CD14-positive monocyte (primary cell): Measurements from ENCODE around the gene FOXO6. TPM values are rescaled to one million over a fixed set of nuclear protein-coding genes. Genes with fewer than 3 reads are reported as not detected.

Experiments used
- DNase-seq, 3 donors: peaks; one replicate each; pipeline ENCODE4 v3.0.0-alpha.2; 2011 to 2022
- H2AFZ ChIP-seq: 2 replicates; pipeline ENCODE4 v1.6.0; 2012; ENCODE audit warnings: mild to moderate bottlenecking, low read depth, low read length, inconsistent platforms; ENCODE audit not compliant: insufficient read depth, poor library complexity, severe bottlenecking
- H3K27ac ChIP-seq, 2 donors: 1 replicate in 1 of 2; 2 replicates in 1 of 2; pipeline ENCODE4 v1.5.1; 2012 to 2013; ENCODE audit warnings: low read length in 2 of 2, control low read depth in 1 of 2, inconsistent platforms in 1 of 2, low read depth in 1 of 2, mild to moderate bottlenecking in 1 of 2
- H3K27me3 ChIP-seq, 2 donors: one replicate each; pipeline versions ENCODE4 v1.6.0 to v1.6.1; 2011 to 2013; ENCODE audit warnings: low read length in 2 of 2; ENCODE audit not compliant: control insufficient read depth in 2 of 2, insufficient read depth in 2 of 2
- H3K36me3 ChIP-seq, 2 donors: replicated peaks in 1 of 2; 1 replicate in 1 of 2; 2 replicates in 1 of 2; pipeline versions ENCODE4 v1.5.1 to v1.6.1; 2012 to 2013; ENCODE audit warnings: low read length in 2 of 2, control low read depth in 1 of 2, inconsistent platforms in 1 of 2, mild to moderate bottlenecking in 1 of 2; ENCODE audit not compliant: insufficient read depth in 2 of 2, control insufficient read depth in 1 of 2
- H3K4me1 ChIP-seq, 2 donors: 1 replicate in 1 of 2; 2 replicates in 1 of 2; pipeline versions ENCODE4 v1.5.1 to v1.6.1; 2012 to 2013; ENCODE audit warnings: low read length in 2 of 2, control low read depth in 1 of 2, inconsistent platforms in 1 of 2, mild to moderate bottlenecking in 1 of 2, moderate library complexity in 1 of 2; ENCODE audit not compliant: insufficient read depth in 2 of 2, control insufficient read depth in 1 of 2
- H3K4me2 ChIP-seq: replicated peaks from 2 replicates; pipeline ENCODE3; 2012; ENCODE audit warnings: low read length, moderate library complexity, mild to moderate bottlenecking; ENCODE audit not compliant: poor library complexity, severe bottlenecking; ENCODE audit errors: extremely low read depth
- H3K4me3 ChIP-seq, 3 experiments: fragments of 200-600 bp in 1 of 3; sonication (generic) in 1 of 3; replicated peaks in 1 of 3; 1 replicate in 2 of 3; 2 replicates in 1 of 3; pipeline ENCODE4 v1.5.1; 2011 to 2013; ENCODE audit warnings: low read length in 3 of 3, mild to moderate bottlenecking in 3 of 3, control low read depth in 2 of 3, low read depth in 2 of 3, inconsistent platforms in 1 of 3, moderate library complexity in 1 of 3
- H3K79me2 ChIP-seq: 2 replicates; pipeline ENCODE4 v1.6.0; 2012; ENCODE audit warnings: mild to moderate bottlenecking, control low read depth, inconsistent platforms, low read length, moderate library complexity; ENCODE audit not compliant: insufficient read depth
- H3K9ac ChIP-seq: 2 replicates; pipeline ENCODE4 v1.6.0; 2017; ENCODE audit warnings: low read length, mild to moderate bottlenecking; ENCODE audit not compliant: insufficient read depth, poor library complexity, severe bottlenecking
- H3K9me3 ChIP-seq, 2 donors: replicated peaks in 1 of 2; 1 replicate in 1 of 2; 2 replicates in 1 of 2; pipeline versions ENCODE4 v1.5.1 to v1.6.1; 2012 to 2013; ENCODE audit warnings: low read length in 2 of 2, control low read depth in 1 of 2; ENCODE audit not compliant: control insufficient read depth in 1 of 2, insufficient read depth in 1 of 2
- H4K20me1 ChIP-seq: 2 replicates; pipeline ENCODE4 v1.6.0; 2012; ENCODE audit warnings: mild to moderate bottlenecking, low read length, control low read depth, moderate library complexity; ENCODE audit not compliant: insufficient read depth
- H3K27ac Mint-ChIP-seq, 7 donors: one replicate each; pipeline ENCODE4 v1.8.0; 2020; ENCODE audit warnings: mild to moderate bottlenecking in 7 of 7, mixed read lengths in 7 of 7, moderate library complexity in 6 of 7, inconsistent platforms in 2 of 7
- H3K27me3 Mint-ChIP-seq, 3 donors: one replicate each; pipeline ENCODE4 v1.8.0; 2021 to 2022; ENCODE audit warnings: low read depth in 3 of 3, mild to moderate bottlenecking in 3 of 3, mixed read lengths in 3 of 3, moderate library complexity in 3 of 3, inconsistent platforms in 1 of 3
- H3K36me3 Mint-ChIP-seq, 2 donors: one replicate each; pipeline ENCODE4 v1.8.0; 2020; ENCODE audit warnings: mixed read lengths in 2 of 2, inconsistent platforms in 1 of 2, mild to moderate bottlenecking in 1 of 2
- H3K4me1 Mint-ChIP-seq: one replicate; pipeline ENCODE4 v1.8.0; 2020; ENCODE audit warnings: mild to moderate bottlenecking, mixed read lengths
- H3K4me3 Mint-ChIP-seq, 2 donors: one replicate each; pipeline ENCODE4 v1.8.0; 2020; ENCODE audit warnings: mild to moderate bottlenecking in 2 of 2, mixed read lengths in 2 of 2, moderate library complexity in 1 of 2
- H3K9me3 Mint-ChIP-seq, 7 donors: one replicate each; pipeline ENCODE4 v1.8.0; 2020 to 2022; ENCODE audit warnings: mixed read lengths in 7 of 7, mild to moderate bottlenecking in 6 of 7, moderate library complexity in 6 of 7, inconsistent platforms in 2 of 7
- CTCF ChIP-seq: fragments of 200-600 bp; IDR thresholded peaks from one replicate; pipeline ENCODE4 v1.8.0; 2022; ENCODE audit warnings: antibody characterized with exemption, mild to moderate bottlenecking
- WGBS: methylation state at CpG from one replicate; pipeline ENCODE4 v1.1.5; 2013; ENCODE audit warnings: missing lambda C conversion rate; ENCODE audit not compliant: insufficient coverage; 5-methylcytosine and 5-hydroxymethylcytosine counted together
- intact Hi-C, 2 donors: fragments of 100-400 bp; cut with micrococcal nuclease; formaldehyde crosslinking; loops; one replicate each; pipeline versions ENCODE4 v1.15.0 to v1.15.1; 2023
- polyA plus RNA-seq, 3 donors: library from polyadenylated mRNA; depleted of rRNA in 1 of 3; unstranded in 2 of 3; stranded (reverse) in 1 of 3; fragments of 300-500 nt in 2 of 3; fragments of >200 nt in 1 of 3; fragmentation: Illumina TruSeq in 2 of 3; gene quantifications; 1 replicate in 2 of 3; 2 replicates in 1 of 3; pipeline ENCODE4 v1.2.3, GENCODE V29; 2012 to 2021

FOXO6 gene
- polyA plus RNA-seq, 3 donors: 0.05 TPM; not detected in 2

GRCh38 chr1:41393716-41394368 lies 32.6 kb downstream of the FOXO6 start:
- H3K36me3 ChIP-seq: no peaks in the 10 kb centered on the region
- H3K27me3 ChIP-seq: peaks cover 0 to 18% of the 10 kb centered on the region in 2 donors
- H3K9ac ChIP-seq: no peak overlapping the region
- no peaks in the 10 kb centered on the region for H3K4me1 Mint-ChIP-seq
- TF ChIP-seq CTCF: no peak
- DNase-seq: no peak
- H4K20me1 ChIP-seq: no peaks in the 10 kb centered on the region
- no peaks in the 10 kb centered on the region for H3K79me2 ChIP-seq
- no peak overlapping the region for H3K27ac Mint-ChIP-seq
- H3K4me1 ChIP-seq: no peaks in the 10 kb centered on the region
- H3K4me3 Mint-ChIP-seq: peak overlapping the region in 1 of 2 donors; percentile 23
- intact Hi-C loops: no loop called here
- H3K27ac ChIP-seq: no peak overlapping the region
- no peak overlapping the region for H3K4me3 ChIP-seq
- WGBS: 80% methylated on average over 3 of the region's 6 CpGs
- H3K9me3 Mint-ChIP-seq: no peaks in the 10 kb centered on the region
- H2AFZ ChIP-seq: no peak overlapping the region
- peaks cover 10 to 28% (median 14%) of the 10 kb centered on the region in 3 donors for H3K27me3 Mint-ChIP-seq
- H3K9me3 ChIP-seq: no peaks in the 10 kb centered on the region
- no peak overlapping the region for H3K4me2 ChIP-seq
- H3K36me3 Mint-ChIP-seq: no peaks in the 10 kb centered on the region

- Histone ChIP-seq H3K4me3 (no peak overlapping the region), H3K9me3 (no peaks in the 10 kb centered on the region), H2AFZ (no peak overlapping the region), H3K79me2 (no peaks in the 10 kb centered on the region), H3K4me1 (no peaks in the 10 kb centered on the region), H3K9ac (no peak overlapping the region), H4K20me1 (no peaks in the 10 kb centered on the region), H3K27me3 (peaks cover 0 to 18% of the 10 kb centered on the region in 2 donors), H3K27ac (no peak overlapping the region), H3K36me3 (no peaks in the 10 kb centered on the region), H3K4me2 (no peak overlapping the region)
- 69% methylated on average over 2 of the region's 10 CpGs for WGBS
- Mint-ChIP-seq H3K4me1 (no peaks in the 10 kb centered on the region), H3K9me3 (no peaks in the 10 kb centered on the region), H3K27ac (no peak overlapping the region), H3K36me3 (no peaks in the 10 kb centered on the region), H3K4me3 (no peak overlapping the region), H3K27me3 (peaks cover 10 to 28% (median 14%) of the 10 kb centered on the region in 3 donors)
- DNase-seq: no peak
- intact Hi-C loops: no loop called here
- no peak for TF ChIP-seq CTCF
Observed at GRCh38 chr1:41394369-41394744, 33.1 kb downstream of the FOXO6 start.
